ENCODE measurements around the gene UNC5A. TPM values are rescaled to one million over a fixed set of nuclear protein-coding genes. Genes with fewer than 3 reads are reported as not detected.
"Not testable (repeated sequence)": the region's sequence is repeated elsewhere in the genome, so short reads cannot be mapped to it uniquely, and the experiment has no call there.

Gene UNC5A
- total and polyA plus RNA-seq, 3 experiments from 2014 or later, result not detected

- Histone ChIP-seq H3K27me3 (ENCODE audit: insufficient read depth, low read length, poor library complexity, severe bottlenecking) (peaks cover 32% of the 10 kb centered on the region), H3K9me3 (ENCODE audit: low read length) (no peaks in the 10 kb centered on the region), H3K27ac (ENCODE audit: low read depth, low read length) (no peak overlapping the region), H3K4me1 (ENCODE audit: insufficient read depth, low read length) (no peaks in the 10 kb centered on the region), H3K36me3 (ENCODE audit: insufficient read depth, low read length) (no peaks in the 10 kb centered on the region), H3K4me3 (ENCODE audit: low read length) (no peak overlapping the region)
- no peak for DNase-seq
- POLR2A ChIA-PET, result no interaction called here
- no peak overlapping the region for H3K4me3 Mint-ChIP-seq
- peaks cover 0 to 1% (median 0%) of the 10 kb centered on the region in 5 donors for H3K9me3 Mint-ChIP-seq
- H3K4me1 Mint-ChIP-seq, result peaks cover 0 to 8% (median 4%) of the 10 kb centered on the region in 3 donors
- H3K27ac Mint-ChIP-seq, result no peak overlapping the region
- CTCF ChIA-PET, result no interaction called here
- peaks cover 17 to 39% of the 10 kb centered on the region in 2 donors for H3K27me3 Mint-ChIP-seq
- H3K36me3 Mint-ChIP-seq, result no peaks in the 10 kb centered on the region
These were observed 56.5 kb downstream of the UNC5A start for GRCh38 chr5:176866707-176867310.

GRCh38 chr5:176868126-176868525 lies 57.8 kb downstream of the UNC5A start:
- CTCF ChIA-PET, result no interaction called here
- Histone ChIP-seq H3K27ac (ENCODE audit: low read depth, low read length) (no peak overlapping the region), H3K4me3 (ENCODE audit: low read length) (no peak overlapping the region), H3K4me1 (ENCODE audit: insufficient read depth, low read length) (no peaks in the 10 kb centered on the region), H3K27me3 (ENCODE audit: insufficient read depth, low read length, poor library complexity, severe bottlenecking) (peaks cover 21% of the 10 kb centered on the region), H3K36me3 (ENCODE audit: insufficient read depth, low read length) (no peaks in the 10 kb centered on the region), H3K9me3 (ENCODE audit: low read length) (no peaks in the 10 kb centered on the region)
- no peak overlapping the region for H3K4me3 Mint-ChIP-seq
- H3K4me1 Mint-ChIP-seq, result peaks cover 2 to 10% (median 6%) of the 10 kb centered on the region in 3 donors
- H3K27ac Mint-ChIP-seq, result no peak overlapping the region
- H3K36me3 Mint-ChIP-seq, result no peaks in the 10 kb centered on the region
- peaks cover 0 to 5% (median 2%) of the 10 kb centered on the region in 5 donors for H3K9me3 Mint-ChIP-seq
- no peak for DNase-seq
- H3K27me3 Mint-ChIP-seq, result peaks cover 15 to 32% of the 10 kb centered on the region in 2 donors
- POLR2A ChIA-PET, result no interaction called here

DNA sequence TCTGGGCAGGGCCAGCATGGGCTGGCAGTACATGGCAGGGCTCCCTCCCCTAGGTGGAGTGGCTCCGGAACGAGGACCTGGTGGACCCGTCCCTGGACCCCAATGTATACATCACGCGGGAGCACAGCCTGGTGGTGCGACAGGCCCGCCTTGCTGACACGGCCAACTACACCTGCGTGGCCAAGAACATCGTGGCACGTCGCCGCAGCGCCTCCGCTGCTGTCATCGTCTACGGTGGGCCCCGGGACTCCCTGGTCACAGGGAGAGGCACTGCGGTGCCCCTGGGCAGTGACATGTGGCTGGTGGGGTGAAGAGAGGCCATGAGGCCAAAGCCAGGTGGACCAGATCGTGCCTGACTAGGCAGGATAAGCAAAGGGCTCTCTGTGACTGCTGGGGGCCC lies 58.4 kb downstream of the UNC5A start:
- peaks cover 18% of the 10 kb centered on the region for H3K27me3 ChIP-seq (ENCODE audit: insufficient read depth, low read length, poor library complexity, severe bottlenecking)
- no peaks in the 10 kb centered on the region for H3K36me3 Mint-ChIP-seq

DNA sequence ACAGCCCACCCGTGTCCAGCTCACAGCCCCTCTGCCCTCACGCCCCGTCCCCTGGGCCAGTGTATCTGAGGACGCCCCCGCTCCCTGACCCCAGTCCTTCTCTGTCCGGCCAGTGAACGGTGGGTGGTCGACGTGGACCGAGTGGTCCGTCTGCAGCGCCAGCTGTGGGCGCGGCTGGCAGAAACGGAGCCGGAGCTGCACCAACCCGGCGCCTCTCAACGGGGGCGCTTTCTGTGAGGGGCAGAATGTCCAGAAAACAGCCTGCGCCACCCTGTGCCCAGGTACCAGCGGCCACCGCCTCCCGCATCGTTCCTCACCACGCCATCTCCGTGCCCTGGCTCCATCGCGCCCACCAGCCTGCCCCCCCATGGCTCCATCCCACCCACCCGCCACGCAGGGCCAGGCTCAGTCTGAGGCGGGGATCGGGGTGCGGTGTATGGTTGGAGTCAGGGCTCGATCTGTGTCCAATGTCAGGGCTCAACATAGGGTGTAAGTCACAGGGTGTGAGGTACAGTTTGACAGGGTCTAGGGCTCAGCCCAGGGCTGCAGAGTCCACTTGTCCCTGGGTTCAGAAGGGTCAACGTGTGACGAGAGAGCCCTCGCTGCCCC lies 59.2 kb downstream of the UNC5A start:
- Mint-ChIP-seq H3K27ac (peak overlapping the region in 1 of 8 donors; percentile 33), H3K36me3 (no peaks in the 10 kb centered on the region), H3K4me1 (peaks cover 5 to 12% (median 8%) of the 10 kb centered on the region in 3 donors), H3K4me3 (peak overlapping the region in 1 of 7 donors; percentile 36), H3K9me3 (peaks cover 0 to 6% (median 4%) of the 10 kb centered on the region in 5 donors), H3K27me3 (peaks cover 13 to 24% of the 10 kb centered on the region in 2 donors)
- ChIA-PET CTCF (no interaction called here), POLR2A (no interaction called here)
- H3K9me3 ChIP-seq (ENCODE audit: low read length), result no peaks in the 10 kb centered on the region
- no peak overlapping the region for H3K27ac ChIP-seq (ENCODE audit: low read depth, low read length)
- no peaks in the 10 kb centered on the region for H3K4me1 ChIP-seq (ENCODE audit: insufficient read depth, low read length)
- no peak for DNase-seq
- H3K4me3 ChIP-seq (ENCODE audit: low read length), result no peak overlapping the region
- no peaks in the 10 kb centered on the region for H3K36me3 ChIP-seq (ENCODE audit: insufficient read depth, low read length)
- H3K27me3 ChIP-seq (ENCODE audit: insufficient read depth, low read length, poor library complexity, severe bottlenecking), result peaks cover 17% of the 10 kb centered on the region

More for the DNA sequence above, 58.4 kb downstream of the UNC5A start:
- Mint-ChIP-seq H3K4me3 (no peak overlapping the region), H3K4me1 (peaks cover 5 to 12% (median 8%) of the 10 kb centered on the region in 3 donors), H3K9me3 (peaks cover 0 to 6% (median 4%) of the 10 kb centered on the region in 5 donors), H3K27me3 (peaks cover 12 to 28% of the 10 kb centered on the region in 2 donors), H3K27ac (no peak overlapping the region)
- H3K27ac ChIP-seq (ENCODE audit: low read depth, low read length), result no peak overlapping the region
- no peak for DNase-seq
- H3K4me1 ChIP-seq (ENCODE audit: insufficient read depth, low read length), result no peaks in the 10 kb centered on the region
- H3K36me3 ChIP-seq (ENCODE audit: insufficient read depth, low read length), result no peaks in the 10 kb centered on the region
- no peak overlapping the region for H3K4me3 ChIP-seq (ENCODE audit: low read length)
- POLR2A ChIA-PET, result no interaction called here
- CTCF ChIA-PET, result no interaction called here
- no peaks in the 10 kb centered on the region for H3K9me3 ChIP-seq (ENCODE audit: low read length)

DNA sequence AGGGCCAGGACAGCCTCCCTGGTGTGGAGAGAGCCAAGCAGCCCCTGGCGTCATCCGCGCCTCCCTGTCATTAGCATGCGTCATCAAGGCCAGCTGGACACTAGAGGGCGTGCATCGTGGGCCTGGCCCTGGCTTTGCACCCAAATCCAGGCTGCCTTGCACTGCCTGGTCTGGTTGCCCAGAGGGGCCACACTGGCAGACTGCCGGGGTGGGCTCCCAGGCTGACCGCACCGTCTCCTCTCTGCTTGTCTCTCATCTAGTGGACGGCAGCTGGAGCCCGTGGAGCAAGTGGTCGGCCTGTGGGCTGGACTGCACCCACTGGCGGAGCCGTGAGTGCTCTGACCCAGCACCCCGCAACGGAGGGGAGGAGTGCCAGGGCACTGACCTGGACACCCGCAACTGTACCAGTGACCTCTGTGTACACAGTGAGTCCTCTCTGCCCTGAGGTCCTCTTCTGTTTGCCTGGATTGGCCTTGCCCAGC lies 59.8 kb downstream of the UNC5A start:
- no peaks in the 10 kb centered on the region for H3K36me3 Mint-ChIP-seq
- H3K36me3 ChIP-seq (ENCODE audit: insufficient read depth, low read length), result no peaks in the 10 kb centered on the region
- H3K27ac Mint-ChIP-seq, result no peak overlapping the region
- H3K9me3 ChIP-seq (ENCODE audit: low read length), result no peaks in the 10 kb centered on the region
- no peak overlapping the region for H3K4me3 ChIP-seq (ENCODE audit: low read length)
- no peak overlapping the region for H3K4me3 Mint-ChIP-seq
- no peak for DNase-seq
- peaks cover 11% of the 10 kb centered on the region for H3K27me3 ChIP-seq (ENCODE audit: insufficient read depth, low read length, poor library complexity, severe bottlenecking)
- POLR2A ChIA-PET, result no interaction called here
- H3K4me1 Mint-ChIP-seq, result peaks cover 7 to 15% (median 8%) of the 10 kb centered on the region in 3 donors
- CTCF ChIA-PET, result no interaction called here
- H3K4me1 ChIP-seq (ENCODE audit: insufficient read depth, low read length), result no peaks in the 10 kb centered on the region
- no peak overlapping the region for H3K27ac ChIP-seq (ENCODE audit: low read depth, low read length)
- H3K27me3 Mint-ChIP-seq, result peaks cover 19 to 24% of the 10 kb centered on the region in 2 donors
- peaks cover 0 to 6% (median 4%) of the 10 kb centered on the region in 5 donors for H3K9me3 Mint-ChIP-seq

DNA sequence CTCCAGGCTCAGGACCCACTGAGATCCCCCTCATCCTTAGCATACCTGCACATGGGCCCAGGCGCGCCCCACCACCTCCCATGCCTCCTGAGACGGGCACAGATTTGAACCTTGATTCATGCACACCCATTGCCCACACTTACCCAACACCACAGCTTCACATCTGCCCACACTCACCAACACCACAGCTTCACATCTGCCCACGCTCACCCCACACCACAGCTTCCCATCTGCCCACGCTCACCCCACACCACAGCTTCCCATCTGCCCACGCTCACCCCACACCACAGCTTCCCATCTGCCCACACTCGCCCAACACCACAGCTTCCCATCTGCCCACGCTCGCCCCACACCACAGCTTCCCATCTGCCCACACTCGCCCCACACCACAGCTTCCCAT lies 60.3 kb downstream of the UNC5A start:
- Mint-ChIP-seq H3K27me3 (peaks cover 24% of the 10 kb centered on the region in 2 donors), H3K4me1 (peaks cover 12 to 20% (median 12%) of the 10 kb centered on the region in 3 donors)
- H3K36me3 ChIP-seq (ENCODE audit: insufficient read depth, low read length); H3K36me3 Mint-ChIP-seq; H3K27ac ChIP-seq (ENCODE audit: low read depth, low read length); H3K27ac Mint-ChIP-seq; H3K27me3 ChIP-seq (ENCODE audit: insufficient read depth, low read length, poor library complexity, severe bottlenecking); H3K4me3 ChIP-seq (ENCODE audit: low read length); DNase-seq; H3K4me3 Mint-ChIP-seq; H3K4me1 ChIP-seq (ENCODE audit: insufficient read depth, low read length); H3K9me3 Mint-ChIP-seq; POLR2A ChIA-PET; H3K9me3 ChIP-seq (ENCODE audit: low read length); CTCF ChIA-PET: not testable (repeated sequence)

GRCh38 chr5:176872586-176872985 lies 62.2 kb downstream of the UNC5A start:
- Mint-ChIP-seq H3K27ac (peak overlapping the region in 2 of 8 donors; percentile 56 to 73), H3K4me3 (peak overlapping the region in 2 of 7 donors; percentile 24 to 61), H3K4me1 (peaks cover 21 to 29% (median 21%) of the 10 kb centered on the region in 3 donors), H3K27me3 (peaks cover 18 to 22% of the 10 kb centered on the region in 2 donors)
- peak in 1 of 5 donors; percentile 30 for DNase-seq
- H3K36me3 ChIP-seq (ENCODE audit: insufficient read depth, low read length); H3K4me1 ChIP-seq (ENCODE audit: insufficient read depth, low read length); POLR2A ChIA-PET; H3K4me3 ChIP-seq (ENCODE audit: low read length); H3K9me3 ChIP-seq (ENCODE audit: low read length); H3K36me3 Mint-ChIP-seq; H3K27ac ChIP-seq (ENCODE audit: low read depth, low read length); H3K27me3 ChIP-seq (ENCODE audit: insufficient read depth, low read length, poor library complexity, severe bottlenecking); CTCF ChIA-PET; H3K9me3 Mint-ChIP-seq: not testable (repeated sequence)

DNA sequence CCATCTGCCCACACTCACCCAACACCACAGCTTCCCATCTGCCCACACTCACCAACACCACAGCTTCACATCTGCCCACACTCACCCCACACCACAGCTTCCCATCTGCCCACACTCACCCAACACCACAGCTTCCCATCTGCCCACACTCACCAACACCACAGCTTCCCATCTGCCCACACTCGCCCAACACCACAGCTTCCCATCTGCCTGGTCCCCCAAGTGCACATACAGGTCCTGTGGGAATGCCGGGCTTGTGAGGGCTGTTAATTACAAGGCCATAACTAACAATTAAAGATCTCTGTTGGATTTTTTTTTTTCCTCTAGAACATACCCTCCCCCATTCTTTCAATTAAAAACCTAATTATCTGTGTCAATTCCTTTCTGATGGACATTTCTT lies 62.7 kb downstream of the UNC5A start:
- peak overlapping the region in 3 of 8 donors; percentile 47 to 63 (median 60) for H3K27ac Mint-ChIP-seq

More for the DNA sequence above, 62.7 kb downstream of the UNC5A start:
- H3K27ac ChIP-seq (ENCODE audit: low read depth, low read length); H3K9me3 Mint-ChIP-seq; H3K36me3 Mint-ChIP-seq; H3K27me3 ChIP-seq (ENCODE audit: insufficient read depth, low read length, poor library complexity, severe bottlenecking); CTCF ChIA-PET; H3K9me3 ChIP-seq (ENCODE audit: low read length); H3K36me3 ChIP-seq (ENCODE audit: insufficient read depth, low read length); POLR2A ChIA-PET; H3K4me3 ChIP-seq (ENCODE audit: low read length); H3K4me1 ChIP-seq (ENCODE audit: insufficient read depth, low read length): not testable (repeated sequence)
- H3K27me3 Mint-ChIP-seq, result peaks cover 18 to 22% of the 10 kb centered on the region in 2 donors
- peaks cover 21 to 29% (median 21%) of the 10 kb centered on the region in 3 donors for H3K4me1 Mint-ChIP-seq
- peak overlapping the region in 1 of 7 donors; percentile 80 for H3K4me3 Mint-ChIP-seq
- peak in 1 of 5 donors; percentile 26 for DNase-seq

All from CD8-positive, alpha-beta memory T cell (primary cell).